HepG2 (cell line): ENCODE measurements around the gene BABAM1. TPM values are rescaled to one million over a fixed set of nuclear protein-coding genes. Genes with fewer than 3 reads are reported as not detected.
A peak's percentile ranks its signal among the peaks of the same experiment; 100 is the strongest.

Experiments
- ARID4A ChIP-seq: sonication (generic); formaldehyde crosslinking; IDR thresholded peaks from 2 replicates; pipeline ENCODE4 v1.5.0; 2020; ENCODE audit warnings: mild to moderate bottlenecking, missing genetic modification reagents, borderline replicate concordance
- EEA1 ChIP-seq: sonication (generic); formaldehyde crosslinking; IDR thresholded peaks from 2 replicates; pipeline ENCODE4 v1.5.1; 2020; ENCODE audit warnings: mild to moderate bottlenecking, missing genetic modification reagents, borderline replicate concordance
- FOSL1 ChIP-seq: sonication (generic); formaldehyde crosslinking; IDR thresholded peaks from 2 replicates; pipeline ENCODE4 v1.9.0; 2021; ENCODE audit warnings: missing genetic modification reagents, borderline replicate concordance
- HNF4G ChIP-seq, 2 experiments: sonication (generic) in 1 of 2; formaldehyde crosslinking in 1 of 2; IDR thresholded peaks; 2 replicates each; pipeline versions ENCODE4 v1.4.0 to v1.6.1; 2011 to 2020; ENCODE audit warnings: borderline replicate concordance in 2 of 2, low read depth in 2 of 2, mild to moderate bottlenecking in 2 of 2, low read length in 1 of 2, missing genetic modification reagents in 1 of 2, moderate library complexity in 1 of 2
- HNRNPL ChIP-seq: fragments of 200-400 bp; formaldehyde crosslinking; IDR thresholded peaks from 2 replicates; pipeline ENCODE4 v1.6.1; 2017; ENCODE audit warnings: mild to moderate bottlenecking, low read depth, low read length
- KLF12 ChIP-seq: sonication (generic); formaldehyde crosslinking; IDR thresholded peaks from 2 replicates; pipeline ENCODE4 v1.4.0; 2020; ENCODE audit warnings: missing genetic modification reagents, borderline replicate concordance
- LCORL ChIP-seq, 2 experiments: fragments of 450-650 bp in 1 of 2; sonication (generic) in 1 of 2; formaldehyde crosslinking in 1 of 2; IDR thresholded peaks; 2 replicates each; pipeline versions ENCODE4 v1.5.0 to v1.6.1; 2017 to 2020; ENCODE audit warnings: antibody characterized with exemption in 1 of 2, missing genetic modification reagents in 1 of 2
- MNT ChIP-seq: fragments of 450-650 bp; IDR thresholded peaks from 2 replicates; pipeline ENCODE4 v1.6.1; 2016
- PHF5A ChIP-seq: IDR thresholded peaks from one replicate; pipeline ENCODE4 v1.6.1; 2018; ENCODE audit warnings: low read depth, missing genetic modification reagents; ENCODE audit not compliant: unreplicated experiment
- YEATS2 ChIP-seq: sonication (generic); formaldehyde crosslinking; IDR thresholded peaks from 2 replicates; pipeline ENCODE4 v1.4.0; 2020; ENCODE audit warnings: missing genetic modification reagents, borderline replicate concordance
- ZFP36 ChIP-seq: fragments of 150-350 bp; IDR thresholded peaks from 2 replicates; pipeline ENCODE4 v1.6.1; 2018; ENCODE audit warnings: borderline replicate concordance, low read length, low read depth; ENCODE audit not compliant: partially characterized antibody
- ZFP91 ChIP-seq: sonication (generic); formaldehyde crosslinking; IDR thresholded peaks from 2 replicates; pipeline ENCODE4 v1.9.0; 2022; ENCODE audit warnings: missing genetic modification reagents, mild to moderate bottlenecking, borderline replicate concordance
- ZNF672 ChIP-seq: sonication (generic); formaldehyde crosslinking; IDR thresholded peaks from 2 replicates; pipeline ENCODE4 v1.8.1; 2022; ENCODE audit warnings: missing genetic modification reagents
- ZNF687 ChIP-seq: sonication (generic); formaldehyde crosslinking; IDR thresholded peaks from 2 replicates; pipeline ENCODE4 v1.5.1; 2020; ENCODE audit warnings: mild to moderate bottlenecking, missing genetic modification reagents, moderate library complexity
- ZSCAN21 ChIP-seq: sonication (generic); formaldehyde crosslinking; IDR thresholded peaks from 2 replicates; pipeline ENCODE4 v1.8.0; 2022; ENCODE audit warnings: mild to moderate bottlenecking, missing genetic modification reagents, moderate library complexity, borderline replicate concordance
- polyA plus RNA-seq, 8 experiments: library from polyadenylated mRNA; depleted of rRNA in 3 of 8; stranded (reverse) in 7 of 8; unstranded in 1 of 8; fragments of >200 nt; fragmentation: Illumina TruSeq in 4 of 8; extraction: Trizol in 4 of 8; gene quantifications; 2 replicates each; pipeline versions ENCODE4 v1.2.1 to v1.2.3, GENCODE V29; 2011 to 2016; ENCODE audit warnings: low read depth in 4 of 8, missing spikeins in 1 of 8, mixed read lengths in 1 of 8; ENCODE audit not compliant: insufficient read depth in 1 of 8
- total RNA-seq, 5 experiments: library from RNA; depleted of rRNA; stranded (reverse); fragments of >200 nt; fragmentation: Illumina TruSeq; extraction: Trizol; gene quantifications; 2 replicates each; pipeline ENCODE4 v1.2.3, GENCODE V29; 2016; ENCODE audit warnings: low read depth in 1 of 5

BABAM1 gene
- total and polyA plus RNA-seq, 2 of the 13 experiments (the other 11 are each of a cell fraction or from before 2014, with no cell fraction given) = 70.0 to 82.0 TPM

GRCh38 chr19:17242431-17243208, 24.6 kb upstream of the BABAM1 start (continued):
- TF ChIP-seq EEA1 (peak; percentile 41; the same call in 1 of the 2 replicates), MNT (no peak), YEATS2 (CRISPR knock-in tag) (no peak), FOSL1 (no peak), LCORL (IDR thresholded peaks at IDR 0.05) (no peak), LCORL (CRISPR knock-in tag; IDR thresholded peaks at IDR 0.05) (peak; percentile 17; the same call in 1 of the 2 replicates), ZNF687 (CRISPR knock-in tag) (peak; percentile 53), ZNF672 (CRISPR knock-in tag) (no peak), HNRNPL (0 out of 2 replicates have a peak, but pooled peaks have one; percentile 34), ZFP36 (peak; percentile 9), KLF12 (CRISPR knock-in tag) (no peak), ZSCAN21 (CRISPR knock-in tag) (no peak), ARID4A (CRISPR knock-in tag) (0 out of 2 replicates have a peak, but pooled peaks have one; percentile 10), PHF5A (CRISPR knock-in tag) (no peak), HNF4G (IDR thresholded peaks at IDR 0.05; ENCODE audit: borderline replicate concordance, low read depth, low read length) (0 out of 2 replicates have a peak, but pooled peaks have one; percentile 9), HNF4G (CRISPR knock-in tag; IDR thresholded peaks at IDR 0.05; ENCODE audit: borderline replicate concordance, low read depth) (no peak), ZFP91 (CRISPR knock-in tag) (0 out of 2 replicates have a peak, but pooled peaks have one; percentile 18)
